ENCODE measurements around the gene TMEM200A. TPM values are rescaled to one million over a fixed set of nuclear protein-coding genes. Genes with fewer than 3 reads are reported as not detected.

The TMEM200A gene
- total and polyA plus RNA-seq, 2 donors (not counting 3 experiments of a cell fraction or from before 2014, with no cell fraction given) = 0.58 to 0.75 TPM

DNA sequence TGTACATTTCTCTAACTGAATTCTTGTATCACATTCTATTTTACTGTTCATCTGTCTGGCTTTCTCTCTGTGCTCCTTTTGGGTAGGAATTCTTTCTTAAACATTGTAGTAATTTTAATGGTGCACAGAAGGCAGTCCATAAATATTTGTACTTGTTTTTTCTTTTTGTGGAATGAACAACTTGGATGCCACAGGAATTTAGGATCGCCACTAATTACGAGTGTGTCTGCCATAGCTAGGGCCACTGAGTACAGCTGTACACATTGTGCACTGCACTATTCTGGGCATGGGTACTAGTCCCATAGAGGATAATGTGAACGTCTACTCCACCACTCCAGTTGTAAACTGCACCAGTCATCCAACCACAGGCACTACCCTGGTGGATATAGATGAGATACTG is 39.3 kb upstream of the TMEM200A start:
- ChIA-PET CTCF (interaction anchor here (1.3 to 9.0 kb wide), 3 partner anchors 16 to 373 kb away, joined by 3 to 221 read pairs (median 5); no protein-coding TSS in a partner anchor), POLR2A (no interaction called here)
- H3K9me1 ChIP-seq (replicated peaks; ENCODE audit: control insufficient read depth, extremely low read depth, insufficient read depth, low read length) = no peaks in the 10 kb centered on the region
- TF ChIP-seq, protein P1, sequence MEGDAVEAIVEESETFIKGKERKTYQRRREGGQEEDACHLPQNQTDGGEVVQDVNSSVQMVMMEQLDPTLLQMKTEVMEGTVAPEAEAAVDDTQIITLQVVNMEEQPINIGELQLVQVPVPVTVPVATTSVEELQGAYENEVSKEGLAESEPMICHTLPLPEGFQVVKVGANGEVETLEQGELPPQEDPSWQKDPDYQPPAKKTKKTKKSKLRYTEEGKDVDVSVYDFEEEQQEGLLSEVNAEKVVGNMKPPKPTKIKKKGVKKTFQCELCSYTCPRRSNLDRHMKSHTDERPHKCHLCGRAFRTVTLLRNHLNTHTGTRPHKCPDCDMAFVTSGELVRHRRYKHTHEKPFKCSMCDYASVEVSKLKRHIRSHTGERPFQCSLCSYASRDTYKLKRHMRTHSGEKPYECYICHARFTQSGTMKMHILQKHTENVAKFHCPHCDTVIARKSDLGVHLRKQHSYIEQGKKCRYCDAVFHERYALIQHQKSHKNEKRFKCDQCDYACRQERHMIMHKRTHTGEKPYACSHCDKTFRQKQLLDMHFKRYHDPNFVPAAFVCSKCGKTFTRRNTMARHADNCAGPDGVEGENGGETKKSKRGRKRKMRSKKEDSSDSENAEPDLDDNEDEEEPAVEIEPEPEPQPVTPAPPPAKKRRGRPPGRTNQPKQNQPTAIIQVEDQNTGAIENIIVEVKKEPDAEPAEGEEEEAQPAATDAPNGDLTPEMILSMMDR (IDR thresholded peaks at IDR 0.05; ENCODE audit: extremely low read depth in 1 of 2, insufficient read depth in 1 of 2, low read depth in 1 of 2, low read length in 2 of 2) = no peak
- no peak for TF ChIP-seq MYC (IDR thresholded peaks at IDR 0.05; ENCODE audit: low read depth, low read length)
- TF ChIP-seq POLR2AphosphoS5 (IDR thresholded peaks at IDR 0.05; ENCODE audit: insufficient read depth, low read depth, low read length) = no peak
- TF ChIP-seq POLR2A (IDR thresholded peaks at IDR 0.05; ENCODE audit: low read depth, low read length) = no peak
- TF ChIP-seq, protein P2, sequence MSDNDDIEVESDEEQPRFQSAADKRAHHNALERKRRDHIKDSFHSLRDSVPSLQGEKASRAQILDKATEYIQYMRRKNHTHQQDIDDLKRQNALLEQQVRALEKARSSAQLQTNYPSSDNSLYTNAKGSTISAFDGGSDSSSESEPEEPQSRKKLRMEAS (IDR thresholded peaks at IDR 0.05; ENCODE audit: insufficient read depth, insufficient read length) = no peak
- no peak for TF ChIP-seq EZH2 (IDR thresholded peaks at IDR 0.05; ENCODE audit: borderline replicate concordance, low read depth, low read length, severe bottlenecking)
- H3K9ac ChIP-seq (replicated peaks; ENCODE audit: extremely low read depth, insufficient read depth, low read length) = no peak overlapping the region
- DNase-seq (ENCODE audit: low read depth, low spot score) (no peak), FAIRE-seq (no peak)
- H4K20me1 ChIP-seq (replicated peaks; ENCODE audit: control insufficient read depth, extremely low read depth, insufficient read depth, low read length) = no peaks in the 10 kb centered on the region
- H3K4me2 ChIP-seq (ENCODE audit: insufficient read depth, low read length) = no peak overlapping the region
- BruUV-seq (replicated peaks) = no TSS peak
- no peaks in the 10 kb centered on the region for H3K9me3 ChIP-seq (replicated peaks; ENCODE audit: control insufficient read depth, insufficient read depth, low read length)
- H3K27me3 ChIP-seq (ENCODE audit: control insufficient read depth in 2 of 2, insufficient read depth in 2 of 2, low read length in 2 of 2) = peaks cover 0 to 2% of the 10 kb centered on the region in 2 experiments
- no peaks in the 10 kb centered on the region for H3K4me1 ChIP-seq (ENCODE audit: control insufficient read depth, extremely low read depth, insufficient read depth, low read length)
- no peaks in the 10 kb centered on the region for H3K79me2 ChIP-seq (ENCODE audit: control insufficient read depth, insufficient read depth, low read length)
- no peak overlapping the region for H3K27ac ChIP-seq (ENCODE audit: insufficient read depth, low read depth, low read length)
- dilution Hi-C loops (cut with MboI; ENCODE audit: extremely low pct_ligation_motif_present, low sequenced_read_pairs) (no loop called here), intact Hi-C loops (cut with micrococcal nuclease) (no loop called here)
- no peak overlapping the region for H3K4me3 ChIP-seq (replicated peaks in 1 of 3; ENCODE audit: insufficient read depth in 1 of 3, low read depth in 1 of 3, low read length in 3 of 3)
- no peaks in the 10 kb centered on the region for H3K36me3 ChIP-seq (ENCODE audit: control insufficient read depth in 2 of 2, extremely low read depth in 1 of 2, insufficient read depth in 2 of 2, low read length in 2 of 2)
- H2AFZ ChIP-seq (ENCODE audit: low read depth, low read length) = no peak overlapping the region

DNA sequence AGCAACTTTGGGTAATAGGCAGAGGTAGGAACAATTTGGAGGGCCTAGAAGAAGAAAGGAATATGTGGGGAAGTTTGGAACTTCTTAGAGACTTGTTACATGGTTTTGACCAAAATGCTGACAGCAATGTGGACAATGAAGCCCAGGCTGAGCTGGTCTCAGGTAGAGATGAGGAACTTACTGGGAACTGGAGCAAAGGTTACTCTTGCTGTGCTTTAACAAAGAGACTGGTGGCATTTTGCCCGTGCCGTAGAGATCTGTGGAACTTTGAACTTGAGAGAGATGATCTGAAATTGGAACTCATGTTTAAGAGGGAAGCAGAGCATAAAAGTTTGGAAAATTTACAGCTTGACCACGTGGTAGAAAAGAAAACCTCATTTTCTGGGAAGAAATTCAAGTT is 28.3 kb upstream of the TMEM200A start:
- Histone ChIP-seq H4K20me1 (replicated peaks; ENCODE audit: control insufficient read depth, extremely low read depth, insufficient read depth, low read length) (no peaks in the 10 kb centered on the region), H3K4me2 (ENCODE audit: insufficient read depth, low read length) (no peak overlapping the region), H3K9ac (replicated peaks; ENCODE audit: extremely low read depth, insufficient read depth, low read length) (no peak overlapping the region), H3K9me1 (replicated peaks; ENCODE audit: control insufficient read depth, extremely low read depth, insufficient read depth, low read length) (no peaks in the 10 kb centered on the region), H3K79me2 (ENCODE audit: control insufficient read depth, insufficient read depth, low read length) (no peaks in the 10 kb centered on the region), H3K4me3 (replicated peaks in 1 of 3; ENCODE audit: insufficient read depth in 1 of 3, low read depth in 1 of 3, low read length in 3 of 3) (no peak overlapping the region), H2AFZ (ENCODE audit: low read depth, low read length) (no peak overlapping the region), H3K36me3 (ENCODE audit: control insufficient read depth in 2 of 2, extremely low read depth in 1 of 2, insufficient read depth in 2 of 2, low read length in 2 of 2) (no peaks in the 10 kb centered on the region), H3K4me1 (ENCODE audit: control insufficient read depth, extremely low read depth, insufficient read depth, low read length) (peaks cover 2% of the 10 kb centered on the region), H3K27ac (ENCODE audit: insufficient read depth, low read depth, low read length) (no peak overlapping the region), H3K27me3 (ENCODE audit: control insufficient read depth in 2 of 2, insufficient read depth in 2 of 2, low read length in 2 of 2) (peaks cover 0 to 2% of the 10 kb centered on the region in 2 experiments), H3K9me3 (replicated peaks; ENCODE audit: control insufficient read depth, insufficient read depth, low read length) (no peaks in the 10 kb centered on the region)
- no peak for TF ChIP-seq JUN (IDR thresholded peaks at IDR 0.05; ENCODE audit: borderline replicate concordance, insufficient read depth, insufficient read length, low read depth)
- no peak for TF ChIP-seq MYC (IDR thresholded peaks at IDR 0.05; ENCODE audit: low read depth, low read length)
- no peak for TF ChIP-seq EZH2 (IDR thresholded peaks at IDR 0.05; ENCODE audit: borderline replicate concordance, low read depth, low read length, severe bottlenecking)
- TF ChIP-seq, protein P1 (IDR thresholded peaks at IDR 0.05; ENCODE audit: extremely low read depth in 1 of 2, insufficient read depth in 1 of 2, low read depth in 1 of 2, low read length in 2 of 2) = no peak
- DNase-seq (ENCODE audit: low read depth, low spot score) (no peak), FAIRE-seq (no peak)
- dilution Hi-C loops (cut with MboI; ENCODE audit: extremely low pct_ligation_motif_present, low sequenced_read_pairs) (no loop called here), intact Hi-C loops (cut with micrococcal nuclease) (no loop called here)
- ChIA-PET POLR2A (no interaction called here), CTCF (no interaction called here)
- BruUV-seq (replicated peaks) = no TSS peak

Data from endothelial cell of umbilical vein (primary cell).